Measurements from ENCODE around the gene FAAP100.

The FAAP100 gene

DNA sequence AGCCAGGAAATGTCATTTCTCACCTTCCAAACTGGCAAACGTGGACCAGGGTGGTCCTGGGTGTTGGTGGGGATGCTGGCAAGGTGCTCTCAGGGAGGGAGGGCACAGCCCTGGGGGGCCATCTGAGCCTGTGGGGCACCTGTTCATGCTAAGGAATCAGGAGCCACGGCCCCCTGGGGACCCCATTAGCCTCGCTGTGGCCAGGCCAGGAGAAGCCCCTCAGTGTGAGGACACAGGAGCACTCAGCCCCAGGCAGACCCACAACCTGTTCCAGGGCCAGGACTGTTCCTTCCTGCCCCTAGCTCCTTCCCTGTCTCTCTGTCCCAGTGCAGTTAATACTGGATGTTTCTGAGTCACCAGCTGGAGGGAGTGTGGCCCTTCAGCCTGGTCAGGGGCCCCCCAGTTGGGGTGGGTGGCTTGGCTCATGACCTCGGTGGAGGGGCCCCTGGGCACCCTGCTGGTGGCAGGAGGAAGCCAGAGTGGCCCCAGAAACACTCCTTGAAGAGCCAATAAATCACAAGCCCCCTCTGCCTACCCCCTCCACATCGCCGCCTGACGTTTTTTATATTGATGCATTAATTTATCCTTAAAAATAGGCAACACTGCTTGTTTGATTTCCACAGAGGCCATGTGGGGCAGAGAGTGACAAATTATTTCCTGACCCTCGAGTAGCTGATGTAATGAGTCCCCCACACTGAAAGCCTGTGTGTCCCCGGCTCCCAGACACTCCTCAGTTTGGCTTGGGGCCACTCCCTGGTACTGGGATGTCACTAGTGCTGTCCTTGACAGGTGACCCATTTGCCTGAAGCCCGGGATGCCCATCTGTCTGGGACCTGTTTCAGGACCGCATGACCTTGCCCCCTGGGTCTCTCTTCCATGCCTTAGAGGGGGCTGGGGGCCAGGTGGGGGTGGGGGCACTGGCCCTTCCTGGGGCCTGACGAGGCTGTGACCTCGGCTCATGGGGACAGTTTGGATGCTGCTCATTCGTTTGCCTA is 61.9 kb downstream of the FAAP100 start:
- Histone ChIP-seq H3K4me1 (peaks cover 12% of the 10 kb centered on the region), H3K4me3 (ENCODE audit: low read depth, low read length) (no peak overlapping the region), H3K36me3 (no peaks in the 10 kb centered on the region), H3K9me3 (no peaks in the 10 kb centered on the region), H3K27me3 (no peaks in the 10 kb centered on the region)
- no peak for DNase-seq
- TF ChIP-seq, protein P1, sequence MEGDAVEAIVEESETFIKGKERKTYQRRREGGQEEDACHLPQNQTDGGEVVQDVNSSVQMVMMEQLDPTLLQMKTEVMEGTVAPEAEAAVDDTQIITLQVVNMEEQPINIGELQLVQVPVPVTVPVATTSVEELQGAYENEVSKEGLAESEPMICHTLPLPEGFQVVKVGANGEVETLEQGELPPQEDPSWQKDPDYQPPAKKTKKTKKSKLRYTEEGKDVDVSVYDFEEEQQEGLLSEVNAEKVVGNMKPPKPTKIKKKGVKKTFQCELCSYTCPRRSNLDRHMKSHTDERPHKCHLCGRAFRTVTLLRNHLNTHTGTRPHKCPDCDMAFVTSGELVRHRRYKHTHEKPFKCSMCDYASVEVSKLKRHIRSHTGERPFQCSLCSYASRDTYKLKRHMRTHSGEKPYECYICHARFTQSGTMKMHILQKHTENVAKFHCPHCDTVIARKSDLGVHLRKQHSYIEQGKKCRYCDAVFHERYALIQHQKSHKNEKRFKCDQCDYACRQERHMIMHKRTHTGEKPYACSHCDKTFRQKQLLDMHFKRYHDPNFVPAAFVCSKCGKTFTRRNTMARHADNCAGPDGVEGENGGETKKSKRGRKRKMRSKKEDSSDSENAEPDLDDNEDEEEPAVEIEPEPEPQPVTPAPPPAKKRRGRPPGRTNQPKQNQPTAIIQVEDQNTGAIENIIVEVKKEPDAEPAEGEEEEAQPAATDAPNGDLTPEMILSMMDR (IDR thresholded peaks at IDR 0.05; ENCODE audit: low read depth, low read length) = 0 out of 2 replicates have a peak, but pooled peaks have one; percentile 11

Data from BE2C (cell line).